ENCODE measurements around the gene CREBL2.

GRCh38 chr12:12622418-12622817, 10.7 kb downstream of the CREBL2 start:
- TF ChIP-seq CTCF (IDR thresholded peaks at IDR 0.05) (no peak), POLR2A (IDR thresholded peaks at IDR 0.05) (no peak)

Measured in testis (tissue), 2 donors.